ENCODE measurements around the gene LAMTOR3. TPM values are rescaled to one million over a fixed set of nuclear protein-coding genes. Genes with fewer than 3 reads are reported as not detected.

LAMTOR3 gene
- polyA plus RNA-seq, 1 of the 3 experiments (the other 2 are of a cell fraction), result 20.8 TPM

- no peak for TF ChIP-seq CTCF (IDR thresholded peaks at IDR 0.05)
- TF ChIP-seq EZH2phosphoT487 (IDR thresholded peaks at IDR 0.05; ENCODE audit: borderline replicate concordance, low read depth), result no peak
- no peak for TF ChIP-seq GATA2 (CRISPR knock-in tag; IDR thresholded peaks at IDR 0.05)
- no peak for TF ChIP-seq RAD21 (IDR thresholded peaks at IDR 0.05; ENCODE audit: low read length)
Observed at GRCh38 chr4:99838927-99839326, 55.3 kb downstream of the LAMTOR3 start (continued).

GRCh38 chr4:99835942-99836341 is 58.3 kb downstream of the LAMTOR3 start:
- H2AFZ ChIP-seq (ENCODE audit: low read depth), result no peak overlapping the region
- H3F3A ChIP-seq (replicated peaks; ENCODE audit: insufficient read depth), result no peaks in the 10 kb centered on the region
- no peaks in the 10 kb centered on the region for H3K36me3 ChIP-seq (replicated peaks in 1 of 2; ENCODE audit: control insufficient read depth in 1 of 2, insufficient read depth in 2 of 2, low read length in 1 of 2)
- POLR2A ChIA-PET, result no interaction called here
- 88% methylated on average over 2 of the region's 2 CpGs for WGBS (ENCODE audit: low lambda C conversion rate)
- H3K4me1 ChIP-seq (ENCODE audit: control insufficient read depth in 1 of 2, insufficient read depth in 2 of 2, low read depth in 1 of 2, low read length in 1 of 2), result no peaks in the 10 kb centered on the region
- no peak for DNase-seq
- no peaks in the 10 kb centered on the region for H4K20me1 ChIP-seq (ENCODE audit: insufficient read depth)
- H3K4me3 ChIP-seq (ENCODE audit: low read depth in 2 of 2, low read length in 1 of 2), result no peak overlapping the region
- no peak overlapping the region for H3K27ac ChIP-seq (ENCODE audit: low read depth in 2 of 2, low read length in 1 of 2)
- no peaks in the 10 kb centered on the region for H3K79me2 ChIP-seq (ENCODE audit: insufficient read depth)
- TF ChIP-seq EZH2phosphoT487 (IDR thresholded peaks at IDR 0.05; ENCODE audit: borderline replicate concordance, low read depth) (no peak), RXRA (IDR thresholded peaks at IDR 0.05; ENCODE audit: borderline replicate concordance, low read depth) (no peak), TAF1 (IDR thresholded peaks at IDR 0.05; ENCODE audit: borderline replicate concordance, low read depth, low read length) (no peak), FOSL2 (IDR thresholded peaks at IDR 0.05; ENCODE audit: borderline replicate concordance, low read depth) (no peak), EP300 (IDR thresholded peaks at IDR 0.05; ENCODE audit: borderline replicate concordance in 1 of 2, low read depth in 1 of 2, low read length in 1 of 2) (no peak), TCF12 (IDR thresholded peaks at IDR 0.05) (no peak)
- no peak overlapping the region for H3K4me2 ChIP-seq
- CTCF ChIA-PET, result no interaction called here
- no peaks in the 10 kb centered on the region for H3K9me3 ChIP-seq
- H3K27me3 ChIP-seq (ENCODE audit: insufficient read depth), result no peaks in the 10 kb centered on the region
- H3K9me2 ChIP-seq, result no peaks in the 10 kb centered on the region
- H3K9ac ChIP-seq, result no peak overlapping the region

GRCh38 chr4:99834569-99834968 is 59.7 kb downstream of the LAMTOR3 start:
- Histone ChIP-seq H3K4me3 (ENCODE audit: low read depth in 2 of 2, low read length in 1 of 2) (no peak overlapping the region), H3K27ac (ENCODE audit: low read depth in 2 of 2, low read length in 1 of 2) (no peak overlapping the region), H3K27me3 (ENCODE audit: insufficient read depth) (no peaks in the 10 kb centered on the region; the same call in 1 of the 2 replicates), H3K9me2 (no peaks in the 10 kb centered on the region), H4K20me1 (ENCODE audit: insufficient read depth) (no peaks in the 10 kb centered on the region), H3K4me1 (ENCODE audit: control insufficient read depth in 1 of 2, insufficient read depth in 2 of 2, low read depth in 1 of 2, low read length in 1 of 2) (no peaks in the 10 kb centered on the region), H3K36me3 (replicated peaks in 1 of 2; ENCODE audit: control insufficient read depth in 1 of 2, insufficient read depth in 2 of 2, low read length in 1 of 2) (no peaks in the 10 kb centered on the region), H3K9me3 (no peaks in the 10 kb centered on the region), H2AFZ (ENCODE audit: low read depth) (no peak overlapping the region), H3K9ac (no peak overlapping the region), H3F3A (replicated peaks; ENCODE audit: insufficient read depth) (no peaks in the 10 kb centered on the region), H3K79me2 (ENCODE audit: insufficient read depth) (no peaks in the 10 kb centered on the region), H3K4me2 (no peak overlapping the region)
- DNase-seq, result no peak
- TF ChIP-seq FOSL2 (IDR thresholded peaks at IDR 0.05; ENCODE audit: borderline replicate concordance, low read depth) (no peak), CHD2 (IDR thresholded peaks at IDR 0.05; ENCODE audit: low read length, partially characterized antibody) (no peak), SMC3 (IDR thresholded peaks at IDR 0.05; ENCODE audit: low read depth, low read length) (no peak), ZBTB33 (IDR thresholded peaks at IDR 0.05; ENCODE audit: borderline replicate concordance, low read depth) (no peak), FOXJ3 (CRISPR knock-in tag; IDR thresholded peaks at IDR 0.05) (no peak), EZH2phosphoT487 (IDR thresholded peaks at IDR 0.05; ENCODE audit: borderline replicate concordance, low read depth) (no peak), RFX5 (IDR thresholded peaks at IDR 0.05; ENCODE audit: low read length) (no peak), GATA2 (CRISPR knock-in tag; IDR thresholded peaks at IDR 0.05) (no peak), TAF1 (IDR thresholded peaks at IDR 0.05; ENCODE audit: borderline replicate concordance, low read depth, low read length) (no peak), RCOR1 (IDR thresholded peaks at IDR 0.05; ENCODE audit: low read length) (no peak), RXRA (IDR thresholded peaks at IDR 0.05; ENCODE audit: borderline replicate concordance, low read depth) (no peak), EP300 (IDR thresholded peaks at IDR 0.05; ENCODE audit: borderline replicate concordance in 1 of 2, low read depth in 1 of 2, low read length in 1 of 2) (no peak), NFIC (IDR thresholded peaks at IDR 0.05; ENCODE audit: borderline replicate concordance) (no peak)
- ChIA-PET CTCF (no interaction called here), POLR2A (no interaction called here)
- 75% methylated on average over 7 of the region's 7 CpGs for WGBS (ENCODE audit: low lambda C conversion rate)

Data from SK-N-SH (cell line).